Stimulated activated naive CD8-positive, alpha-beta T cell treated with anti-CD3 and anti-CD28 coated beads, Interleukin-15, Interleukin-2, amounts not matched to agents 100 ng/mL and 50 ng/mL, for 24 hours (primary cell): ENCODE measurements around the gene HAUS2.
"Not testable (repeated sequence)": the region's sequence is repeated elsewhere in the genome, so short reads cannot be mapped to it uniquely, and the experiment has no call there.

ENCODE experiments used
- H3K27ac Mint-ChIP-seq: one replicate; pipeline ENCODE4 v1.8.0; 2021; ENCODE audit warnings: mild to moderate bottlenecking, mixed read lengths
- H3K27me3 Mint-ChIP-seq: one replicate; pipeline ENCODE4 v1.8.0; 2021; ENCODE audit warnings: mixed read lengths
- H3K36me3 Mint-ChIP-seq: one replicate; pipeline ENCODE4 v1.8.0; 2021; ENCODE audit warnings: low read depth, mixed read lengths
- H3K4me1 Mint-ChIP-seq: one replicate; pipeline ENCODE4 v1.8.0; 2021; ENCODE audit warnings: low read depth, mixed read lengths
- H3K4me3 Mint-ChIP-seq: one replicate; pipeline ENCODE4 v1.8.0; 2021; ENCODE audit warnings: mild to moderate bottlenecking, mixed read lengths
- H3K9me3 Mint-ChIP-seq: one replicate; pipeline ENCODE4 v1.8.0; 2021; ENCODE audit warnings: mixed read lengths

HAUS2 gene

GRCh38 chr15:42549032-42549491 is 424 bp downstream of the HAUS2 start:
- peak overlapping the region; percentile 100 for H3K4me3 Mint-ChIP-seq
- H3K9me3 Mint-ChIP-seq = no peaks in the 10 kb centered on the region
- H3K36me3 Mint-ChIP-seq = peaks cover 36% of the 10 kb centered on the region
- peak overlapping the region; percentile 99 for H3K27ac Mint-ChIP-seq
- H3K4me1 Mint-ChIP-seq = peaks cover 61% of the 10 kb centered on the region
- H3K27me3 Mint-ChIP-seq = no peaks in the 10 kb centered on the region

GRCh38 chr15:42549741-42550392 is 1.2 kb downstream of the HAUS2 start:
- H3K36me3 Mint-ChIP-seq = peaks cover 41% of the 10 kb centered on the region
- H3K9me3 Mint-ChIP-seq = no peaks in the 10 kb centered on the region
- H3K27me3 Mint-ChIP-seq = no peaks in the 10 kb centered on the region
- peaks cover 60% of the 10 kb centered on the region for H3K4me1 Mint-ChIP-seq
- H3K4me3 Mint-ChIP-seq = peak overlapping the region; percentile 100
- peak overlapping the region; percentile 88 for H3K27ac Mint-ChIP-seq

DNA sequence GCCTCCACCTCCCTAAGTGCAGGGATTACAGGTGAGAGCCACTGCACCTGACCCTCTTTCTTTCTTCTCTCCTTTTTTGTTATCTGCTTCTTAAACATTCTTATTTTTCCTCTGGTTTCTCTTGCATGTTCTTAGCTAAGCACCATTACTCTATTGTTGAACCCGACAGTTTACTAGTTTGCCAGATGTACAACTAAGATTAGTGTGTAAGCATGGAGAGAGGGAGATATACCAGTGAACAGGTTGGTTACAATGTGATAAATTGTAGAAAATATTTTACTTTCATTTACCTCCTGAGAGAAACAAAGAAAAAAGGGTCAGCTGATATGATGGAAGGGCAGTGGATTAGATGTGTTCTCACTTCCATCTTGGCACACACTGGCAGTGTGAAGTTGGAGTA is 4.9 kb downstream of the HAUS2 start:
- no peaks in the 10 kb centered on the region for H3K27me3 Mint-ChIP-seq
- H3K27ac Mint-ChIP-seq = no peak overlapping the region

DNA sequence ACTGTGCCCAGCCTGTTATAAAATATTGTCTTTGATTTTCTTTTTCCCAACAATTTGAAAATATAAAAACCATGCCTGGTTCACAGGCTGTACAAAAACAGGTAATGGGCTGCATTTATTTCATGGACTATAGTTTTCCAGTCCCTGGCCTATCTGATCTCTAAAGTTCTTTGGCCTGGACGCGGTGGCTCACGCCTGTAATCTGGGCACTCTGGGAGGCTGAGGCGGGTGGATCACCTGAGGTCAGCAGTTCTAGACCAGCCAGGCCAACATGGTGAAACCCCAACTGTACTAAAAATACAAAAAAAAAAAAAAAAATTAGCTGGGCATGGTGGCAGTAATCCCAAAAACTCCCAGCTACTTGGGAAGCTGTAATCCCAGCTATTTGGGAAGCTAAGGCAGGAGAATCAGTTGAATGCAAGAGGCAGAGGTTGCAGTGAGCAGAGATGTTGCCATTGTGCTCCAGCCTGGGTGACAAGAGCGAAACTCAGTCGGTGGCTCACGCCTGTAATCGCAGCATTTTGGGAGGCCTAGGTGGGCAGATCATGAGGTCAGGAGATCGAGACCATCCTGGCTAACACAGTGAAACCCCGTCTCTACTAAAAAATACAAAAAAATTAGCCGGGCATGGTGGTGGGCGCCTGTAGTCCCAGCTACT is 8.0 kb downstream of the HAUS2 start:
- H3K27me3 Mint-ChIP-seq, H3K9me3 Mint-ChIP-seq, H3K27ac Mint-ChIP-seq, H3K4me3 Mint-ChIP-seq: not testable (repeated sequence)
- Mint-ChIP-seq H3K4me1 (peaks cover 16% of the 10 kb centered on the region), H3K36me3 (peaks cover 53% of the 10 kb centered on the region)

More for the DNA sequence above, 4.9 kb downstream of the HAUS2 start:
- Mint-ChIP-seq H3K36me3 (peaks cover 38% of the 10 kb centered on the region), H3K4me3 (no peak overlapping the region), H3K9me3 (no peaks in the 10 kb centered on the region), H3K4me1 (peaks cover 31% of the 10 kb centered on the region)

GRCh38 chr15:42558739-42559138 is 10.1 kb downstream of the HAUS2 start:
- Mint-ChIP-seq H3K4me1 (peaks cover 5% of the 10 kb centered on the region), H3K27ac (no peak overlapping the region), H3K27me3 (no peaks in the 10 kb centered on the region), H3K36me3 (peaks cover 60% of the 10 kb centered on the region), H3K4me3 (no peak overlapping the region), H3K9me3 (no peaks in the 10 kb centered on the region)

DNA sequence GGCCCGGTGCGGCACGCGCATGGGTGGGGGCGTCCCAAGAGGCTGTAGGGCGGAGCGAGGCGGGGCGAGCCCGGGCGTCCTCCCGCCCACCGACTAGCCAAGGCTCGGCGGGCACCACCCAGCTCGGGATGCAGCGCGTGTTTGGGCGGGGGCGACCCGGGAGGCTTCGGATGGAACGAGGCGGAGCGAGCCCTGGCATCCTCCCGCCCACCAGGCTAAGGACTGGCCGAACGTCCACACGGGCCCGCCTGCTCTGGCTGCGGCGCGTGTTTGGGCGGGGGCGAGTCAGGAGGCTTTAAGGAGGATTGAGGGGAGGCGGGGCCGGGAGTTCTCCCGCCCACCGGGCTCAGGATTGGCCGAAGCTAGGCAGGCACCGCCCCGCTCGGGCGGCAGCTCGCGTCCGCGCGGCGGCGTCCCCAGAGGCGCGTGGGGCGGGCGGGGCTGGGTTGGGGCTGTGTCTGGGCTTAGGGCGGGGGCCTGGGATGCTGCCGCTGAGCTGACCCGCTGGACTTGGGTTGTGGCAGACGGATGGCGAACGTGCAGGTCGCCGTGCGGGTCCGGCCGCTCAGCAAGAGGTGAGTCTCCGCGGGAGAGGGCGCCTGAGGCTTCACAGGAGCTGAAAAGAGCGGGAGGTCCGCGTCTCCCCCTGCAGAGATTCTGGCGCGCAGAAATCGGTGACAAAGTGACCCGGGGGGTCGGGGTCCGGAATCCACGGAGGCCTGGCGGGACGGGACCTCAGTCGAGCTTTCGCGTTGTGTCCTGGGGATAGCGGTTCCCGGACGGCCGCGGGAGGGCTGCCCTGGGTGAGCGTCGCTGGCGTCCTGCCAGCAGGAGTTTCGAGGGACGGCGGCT is 26.8 kb downstream of the HAUS2 start, which contains the start of gene STARD9:
TSS of gene STARD9 (plus strand) at position 419 of the 852 bp plus-strand sequence. CDS start at position 529, 110 bp downstream.
- H3K27me3 Mint-ChIP-seq = peaks cover 3% of the 10 kb centered on the region
- H3K36me3 Mint-ChIP-seq = no peaks in the 10 kb centered on the region
- peak within 1 kb of the TSS; percentile 90 for H3K4me3 Mint-ChIP-seq
- peak within 1 kb of the TSS; percentile 69 for H3K27ac Mint-ChIP-seq
- peaks cover 36% of the 10 kb centered on the region for H3K4me1 Mint-ChIP-seq
- no peaks in the 10 kb centered on the region for H3K9me3 Mint-ChIP-seq

DNA sequence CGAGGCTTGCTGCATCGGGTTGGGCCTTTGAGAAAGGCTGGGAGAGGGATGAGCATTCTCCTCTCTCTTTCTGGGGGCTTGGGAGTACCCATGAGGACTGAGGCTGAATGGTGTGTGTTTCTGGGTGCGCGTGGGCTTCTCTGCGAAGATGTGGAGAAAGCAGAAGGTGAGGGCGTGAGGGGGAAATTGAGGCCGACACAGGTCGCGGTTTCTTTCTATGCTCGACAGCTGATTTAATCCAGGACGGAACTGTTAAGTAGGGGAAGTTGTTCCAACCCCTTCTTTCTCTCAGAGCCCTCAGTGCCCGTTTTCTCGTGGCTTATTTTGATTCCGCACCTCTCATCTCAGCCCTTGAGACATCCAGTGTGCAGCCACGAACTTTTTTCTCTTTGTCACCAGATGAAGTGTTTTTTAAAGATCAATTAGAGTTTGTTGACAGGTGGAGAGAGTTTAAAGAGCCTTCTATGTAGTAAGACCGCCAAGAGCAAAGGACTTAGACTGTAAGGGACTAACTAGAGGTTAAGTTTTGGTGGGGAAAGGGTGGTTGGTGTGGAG is 27.5 kb downstream of the HAUS2 start:
- H3K4me3 Mint-ChIP-seq = peak overlapping the region; percentile 90
- H3K4me1 Mint-ChIP-seq = peaks cover 42% of the 10 kb centered on the region
- no peaks in the 10 kb centered on the region for H3K9me3 Mint-ChIP-seq
- H3K27me3 Mint-ChIP-seq = peaks cover 8% of the 10 kb centered on the region
- H3K27ac Mint-ChIP-seq = peak overlapping the region; percentile 69
- no peaks in the 10 kb centered on the region for H3K36me3 Mint-ChIP-seq

DNA sequence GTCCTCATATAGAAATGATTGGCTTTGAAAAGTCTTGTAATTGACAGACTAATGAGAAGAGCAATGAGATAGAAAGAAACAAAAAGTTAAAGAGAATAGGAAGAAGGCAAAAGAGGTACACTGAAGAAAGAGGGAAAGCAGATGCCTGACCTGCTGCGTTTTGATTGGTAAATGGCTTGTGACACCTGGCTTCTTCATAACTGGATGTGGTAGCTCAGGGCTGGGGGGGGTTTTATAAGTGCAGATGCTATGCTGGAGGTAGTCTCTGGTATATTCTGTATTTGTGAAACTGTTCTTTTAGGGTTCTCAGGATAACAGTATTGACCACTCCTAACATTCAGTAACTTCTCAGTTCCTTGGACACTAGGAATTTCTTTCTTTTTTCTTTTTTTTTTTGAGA is 28.1 kb downstream of the HAUS2 start:
- Mint-ChIP-seq H3K36me3 (no peaks in the 10 kb centered on the region), H3K27ac (no peak overlapping the region)

DNA sequence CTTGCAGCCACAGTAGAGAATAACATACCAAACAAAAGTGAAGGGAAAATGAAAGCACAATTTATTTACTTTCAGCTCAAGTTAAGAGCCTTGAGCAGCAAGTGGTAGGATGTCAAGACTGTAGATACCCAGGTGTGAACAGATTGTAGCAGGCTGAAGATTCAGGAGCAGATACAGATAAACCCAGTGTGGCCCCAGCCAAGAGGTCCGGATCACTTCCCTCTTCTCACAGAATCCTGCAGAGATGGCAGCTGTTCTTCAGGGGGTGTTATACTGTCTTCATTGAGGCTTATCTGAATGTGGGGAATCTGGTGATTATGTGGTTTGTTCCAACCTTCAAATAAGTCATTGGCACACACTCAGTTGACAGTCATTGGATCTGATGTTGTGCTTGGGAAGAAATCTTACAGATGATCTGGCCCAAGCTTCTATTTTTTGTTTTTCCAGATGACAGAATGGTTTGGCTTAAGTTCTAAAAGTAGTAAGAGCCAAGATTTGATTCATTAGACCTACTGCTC is 28.9 kb downstream of the HAUS2 start:
- peaks cover 56% of the 10 kb centered on the region for H3K4me1 Mint-ChIP-seq

More for the DNA sequence above, 28.1 kb downstream of the HAUS2 start:
- H3K4me1 Mint-ChIP-seq = peaks cover 48% of the 10 kb centered on the region
- H3K4me3 Mint-ChIP-seq = peak overlapping the region; percentile 90
- H3K27me3 Mint-ChIP-seq = peaks cover 8% of the 10 kb centered on the region
- H3K9me3 Mint-ChIP-seq = no peaks in the 10 kb centered on the region

DNA sequence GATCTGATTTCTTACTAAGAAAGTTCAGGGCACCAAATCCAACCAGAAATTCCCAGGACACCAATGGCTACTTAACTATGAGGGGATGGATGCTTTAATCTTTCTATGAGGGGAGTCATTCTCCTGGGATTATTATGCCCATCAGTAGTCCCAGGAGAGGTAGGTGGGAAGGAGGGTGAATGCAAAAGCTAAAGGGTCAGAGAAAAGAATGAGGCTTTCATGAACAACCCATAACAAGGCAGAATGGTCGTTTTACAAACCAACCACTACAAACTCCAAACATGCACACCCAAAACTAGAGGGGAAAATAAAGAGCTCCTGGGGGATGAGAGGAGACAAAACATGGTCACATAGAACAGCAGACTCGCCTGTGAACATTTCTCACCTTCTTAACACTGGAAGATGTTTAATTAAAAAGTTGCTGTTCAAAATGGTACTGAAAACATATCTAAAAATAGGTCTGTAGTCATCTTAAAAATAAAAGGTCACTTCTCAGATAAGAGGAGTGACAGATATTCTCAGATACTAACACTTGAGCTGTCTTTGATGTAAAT is 30.4 kb downstream of the HAUS2 start:
- H3K27me3 Mint-ChIP-seq = peaks cover 8% of the 10 kb centered on the region
- no peaks in the 10 kb centered on the region for H3K9me3 Mint-ChIP-seq
- H3K4me3 Mint-ChIP-seq = no peak overlapping the region
- no peaks in the 10 kb centered on the region for H3K36me3 Mint-ChIP-seq
- H3K27ac Mint-ChIP-seq = no peak overlapping the region
- H3K4me1 Mint-ChIP-seq = peaks cover 59% of the 10 kb centered on the region

More for the DNA sequence above, 28.9 kb downstream of the HAUS2 start:
- no peak overlapping the region for H3K4me3 Mint-ChIP-seq
- no peak overlapping the region for H3K27ac Mint-ChIP-seq
- H3K9me3 Mint-ChIP-seq = no peaks in the 10 kb centered on the region
- peaks cover 8% of the 10 kb centered on the region for H3K27me3 Mint-ChIP-seq
- no peaks in the 10 kb centered on the region for H3K36me3 Mint-ChIP-seq

DNA sequence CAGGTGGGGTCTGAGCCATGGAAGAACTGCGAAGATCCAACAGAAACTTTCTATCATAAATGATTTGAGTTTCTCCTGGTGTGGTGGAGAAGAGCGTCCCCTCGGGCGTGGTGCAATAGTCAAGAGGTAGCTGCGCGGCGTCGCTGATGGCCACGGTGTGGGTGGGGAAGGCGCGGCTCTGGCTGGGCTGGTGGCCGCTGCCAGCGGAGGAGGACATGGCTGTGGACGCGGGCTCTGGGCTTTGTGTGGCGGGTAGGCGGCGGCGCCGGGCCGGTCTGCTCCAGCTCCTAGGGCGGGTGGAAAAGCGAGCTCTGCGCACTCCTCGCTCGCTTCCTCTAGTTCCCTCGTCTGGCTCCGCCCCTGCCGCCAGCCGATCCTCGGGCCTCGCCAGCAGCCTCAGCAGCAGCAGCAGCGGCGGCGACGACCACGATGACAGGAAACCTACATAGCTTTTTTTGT is 32.7 kb downstream of the HAUS2 start:
- H3K27ac Mint-ChIP-seq = peak overlapping the region; percentile 63
- peaks cover 8% of the 10 kb centered on the region for H3K27me3 Mint-ChIP-seq
- H3K4me3 Mint-ChIP-seq = peak overlapping the region; percentile 87
- H3K9me3 Mint-ChIP-seq = no peaks in the 10 kb centered on the region
- peaks cover 49% of the 10 kb centered on the region for H3K4me1 Mint-ChIP-seq
- peaks cover 2% of the 10 kb centered on the region for H3K36me3 Mint-ChIP-seq

- H3K4me1 Mint-ChIP-seq = peaks cover 37% of the 10 kb centered on the region
- H3K27ac Mint-ChIP-seq = no peak overlapping the region
- H3K36me3 Mint-ChIP-seq = peaks cover 5% of the 10 kb centered on the region
- H3K4me3 Mint-ChIP-seq = no peak overlapping the region
- no peaks in the 10 kb centered on the region for H3K9me3 Mint-ChIP-seq
- peaks cover 8% of the 10 kb centered on the region for H3K27me3 Mint-ChIP-seq
Observed at GRCh38 chr15:42582569-42583375, 34.1 kb downstream of the HAUS2 start.

DNA sequence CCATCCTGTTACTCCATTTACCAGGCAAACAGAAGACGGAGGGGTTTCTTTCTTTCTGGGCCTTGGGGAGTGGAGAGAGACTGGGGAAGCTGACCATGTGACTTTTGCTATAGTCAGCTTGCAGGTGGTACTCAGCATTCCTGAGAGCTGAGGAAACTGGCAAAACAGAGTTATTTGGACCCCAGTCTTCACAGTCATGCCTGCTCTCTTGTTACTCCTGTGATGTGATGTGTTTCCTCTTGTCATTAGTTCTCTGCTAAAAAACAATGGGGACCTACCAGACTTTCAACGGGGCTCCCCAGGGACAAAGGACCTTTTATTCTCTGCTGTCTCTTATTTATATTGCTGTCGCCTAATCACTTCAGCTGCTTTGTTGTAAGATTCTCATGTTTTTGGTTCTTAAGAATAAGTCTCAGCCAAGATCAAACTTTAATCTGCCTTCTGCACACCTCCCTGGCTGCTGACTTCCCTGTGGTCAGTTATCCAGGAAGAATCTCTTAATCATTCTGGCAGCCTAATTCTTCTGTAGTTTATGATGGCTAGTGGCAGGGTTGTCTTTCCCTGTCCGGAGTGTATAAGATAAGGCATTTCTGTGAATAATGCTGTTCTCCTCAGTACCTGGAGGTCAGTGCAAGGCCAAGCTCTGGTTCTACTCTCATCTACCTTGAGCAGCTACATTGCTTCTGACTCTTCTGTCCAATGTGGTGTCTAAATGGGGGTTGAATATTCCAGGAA is 35.6 kb downstream of the HAUS2 start:
- Mint-ChIP-seq H3K27ac (no peak overlapping the region), H3K4me1 (peaks cover 26% of the 10 kb centered on the region), H3K27me3 (peaks cover 8% of the 10 kb centered on the region), H3K4me3 (no peak overlapping the region), H3K36me3 (peaks cover 9% of the 10 kb centered on the region), H3K9me3 (no peaks in the 10 kb centered on the region)
